IMR-90 (cell line): Measurements from ENCODE around the gene PGBD5. TPM values are rescaled to one million over a fixed set of nuclear protein-coding genes. Genes with fewer than 3 reads are reported as not detected.

Experiments used
- ATAC-seq: fragments of 200-7000 bp; cut with Tn5 transposase; 2 replicates; pipeline ENCODE4 v1.9.1; 2020; ENCODE audit warnings: low read depth, mild to moderate bottlenecking, moderate library complexity
- BruUV-seq: library from RNA; stranded (reverse); fragments of 400-500 nt; replicated peaks from 2 replicates; lab custom pipeline; 2021; lab: Mats Ljungman, UMichigan
- CTCF ChIA-PET: fragments of 300-600 bp; formaldehyde crosslinking; extraction: SDS; loops from one replicate; lab custom pipeline; 2021; ENCODE audit warnings: antibody characterized with exemption; lab: Yijun Ruan, JAX
- POLR2A ChIA-PET: fragments of 300-600 bp; sonication (Branson Sonifier 250); formaldehyde crosslinking; loops from one replicate; lab custom pipeline; 2022; ENCODE audit warnings: antibody characterized with exemption; ENCODE audit not compliant: unreplicated experiment; lab: Charles Lee
- DNase-seq: peaks from one replicate; pipeline ENCODE4 v3.0.0; 2013
- H2AFZ ChIP-seq: replicated peaks from 2 replicates; pipeline ENCODE3; 2013; ENCODE audit warnings: low read length, mild to moderate bottlenecking; ENCODE audit not compliant: poor library complexity
- H2AK5ac ChIP-seq: 2 replicates; pipeline ENCODE4 v1.6.1; 2013; ENCODE audit warnings: low read depth, low read length, inconsistent platforms
- H2AK9ac ChIP-seq: replicated peaks from 2 replicates; pipeline ENCODE3; 2013; ENCODE audit warnings: mild to moderate bottlenecking, low read depth, low read length, moderate library complexity; ENCODE audit not compliant: poor library complexity
- H2BK120ac ChIP-seq: 2 replicates; pipeline ENCODE4 v1.6.1; 2013; ENCODE audit warnings: low read depth, low read length, inconsistent platforms
- H2BK15ac ChIP-seq: 3 replicates; pipeline ENCODE4 v1.6.1; 2013; ENCODE audit warnings: low read depth, low read length, inconsistent platforms
- H2BK20ac ChIP-seq: 2 replicates; pipeline ENCODE4 v1.6.1; 2013; ENCODE audit warnings: low read depth, mild to moderate bottlenecking, inconsistent platforms, low read length, moderate library complexity
- H2BK5ac ChIP-seq: 2 replicates; pipeline ENCODE4 v1.6.1; 2013; ENCODE audit warnings: mild to moderate bottlenecking, low read depth, low read length, inconsistent platforms; ENCODE audit not compliant: poor library complexity, severe bottlenecking
- H3K14ac ChIP-seq: replicated peaks from 2 replicates; pipeline ENCODE4 v1.6.1; 2013; ENCODE audit warnings: low read depth, low read length, inconsistent platforms
- H3K18ac ChIP-seq: 2 replicates; pipeline ENCODE4 v1.6.1; 2013; ENCODE audit warnings: low read depth, low read length, control low read depth
- H3K23ac ChIP-seq: 2 replicates; pipeline ENCODE4 v1.6.1; 2013; ENCODE audit warnings: low read depth, low read length, inconsistent platforms
- H3K27ac ChIP-seq: 2 replicates; pipeline ENCODE4 v1.5.1; 2013; ENCODE audit warnings: mild to moderate bottlenecking, control low read depth, low read length; ENCODE audit not compliant: insufficient read depth
- H3K27me3 ChIP-seq: 2 replicates; pipeline ENCODE4 v1.6.1; 2013; ENCODE audit warnings: low read length; ENCODE audit not compliant: control insufficient read depth, insufficient read depth
- H3K36me3 ChIP-seq: 2 replicates; pipeline ENCODE4 v1.6.1; 2013; ENCODE audit warnings: low read length, mixed read lengths; ENCODE audit not compliant: control insufficient read depth, insufficient read depth
- H3K4ac ChIP-seq: 2 replicates; pipeline ENCODE4 v1.6.1; 2013; ENCODE audit warnings: low read depth, low read length, inconsistent platforms
- H3K4me1 ChIP-seq: 2 replicates; pipeline ENCODE4 v1.6.1; 2013; ENCODE audit warnings: low read length, mixed read lengths; ENCODE audit not compliant: control insufficient read depth, insufficient read depth
- H3K4me2 ChIP-seq: 2 replicates; pipeline ENCODE4 v1.6.1; 2013; ENCODE audit warnings: low read depth, mild to moderate bottlenecking, control low read depth, low read length, moderate library complexity
- H3K4me3 ChIP-seq: 2 replicates; pipeline ENCODE4 v1.5.1; 2013; ENCODE audit warnings: low read depth, mild to moderate bottlenecking, control low read depth, low read length, moderate library complexity; ENCODE audit not compliant: insufficient read depth
- H3K56ac ChIP-seq: 2 replicates; pipeline ENCODE4 v1.6.1; 2013; ENCODE audit warnings: low read length, inconsistent platforms; ENCODE audit not compliant: insufficient read depth; ENCODE audit errors: extremely low read depth
- H3K79me1 ChIP-seq, 2 experiments: 2 replicates each; pipeline ENCODE4 v1.6.1; 2013; ENCODE audit warnings: low read length in 2 of 2, inconsistent platforms in 1 of 2, low read depth in 1 of 2
- H3K9ac ChIP-seq: 2 replicates; pipeline ENCODE4 v1.6.1; 2013; ENCODE audit warnings: low read depth, low read length, control low read depth
- H3K9me1 ChIP-seq: 2 replicates; pipeline ENCODE4 v1.6.1; 2013; ENCODE audit warnings: low read length, inconsistent platforms; ENCODE audit not compliant: insufficient read depth
- H3K9me3 ChIP-seq: 2 replicates; pipeline ENCODE4 v1.6.1; 2013; ENCODE audit warnings: low read length; ENCODE audit not compliant: control insufficient read depth, insufficient read depth
- H4K20me1 ChIP-seq: 2 replicates; pipeline ENCODE4 v1.6.1; 2013; ENCODE audit warnings: low read length, inconsistent platforms; ENCODE audit not compliant: insufficient read depth
- H4K5ac ChIP-seq: 2 replicates; pipeline ENCODE4 v1.6.1; 2013; ENCODE audit warnings: mild to moderate bottlenecking, low read depth, low read length, control low read depth
- H4K8ac ChIP-seq, 2 experiments: 2 replicates each; pipeline ENCODE4 v1.6.1; 2013; ENCODE audit warnings: low read depth in 2 of 2, low read length in 2 of 2, control low read depth in 1 of 2, inconsistent platforms in 1 of 2
- H4K91ac ChIP-seq: 2 replicates; pipeline ENCODE4 v1.6.1; 2013; ENCODE audit warnings: low read depth, low read length, inconsistent platforms; ENCODE audit not compliant: insufficient read depth
- CEBPB ChIP-seq: IDR thresholded peaks from 2 replicates; pipeline ENCODE4 v1.6.1; 2012; ENCODE audit warnings: low read depth, low read length, improper control_type of control experiment
- CHD1 ChIP-seq: IDR thresholded peaks from 2 replicates; pipeline ENCODE4 v1.6.1; 2012; ENCODE audit warnings: low read depth, low read length, improper control_type of control experiment
- CTCF ChIP-seq: conservative IDR thresholded peaks from 2 replicates; pipeline ENCODE4 v1.5.1; 2012; ENCODE audit warnings: mild to moderate bottlenecking, low read depth, low read length, improper control_type of control experiment
- ELK1 ChIP-seq: fragments of 150-350 bp; IDR thresholded peaks from 2 replicates; pipeline ENCODE4 v1.6.1; 2016; ENCODE audit warnings: low read depth, mild to moderate bottlenecking, low read length, moderate library complexity, borderline replicate concordance
- FOS ChIP-seq: fragments of 150-350 bp; IDR thresholded peaks from 2 replicates; pipeline ENCODE4 v1.6.1; 2016; ENCODE audit warnings: low read depth, low read length
- MAFK ChIP-seq: IDR thresholded peaks from 2 replicates; pipeline ENCODE4 v1.6.1; 2012; ENCODE audit warnings: low read depth, low read length, improper control_type of control experiment
- NFE2L2 ChIP-seq: fragments of 150-350 bp; IDR thresholded peaks from 2 replicates; pipeline ENCODE4 v1.6.1; 2016; ENCODE audit warnings: low read depth, mild to moderate bottlenecking, low read length
- POLR2A ChIP-seq: IDR thresholded peaks from 2 replicates; pipeline ENCODE4 v1.6.1; 2012; ENCODE audit warnings: mild to moderate bottlenecking, low read depth, low read length
- RAD21 ChIP-seq: IDR thresholded peaks from 2 replicates; pipeline ENCODE4 v1.6.1; 2012; ENCODE audit warnings: low read length, improper control_type of control experiment
- RCOR1 ChIP-seq: IDR thresholded peaks from 2 replicates; pipeline ENCODE4 v1.6.1; 2012; ENCODE audit warnings: mild to moderate bottlenecking, low read length, improper control_type of control experiment; ENCODE audit not compliant: insufficient replicate concordance
- RFX5 ChIP-seq: IDR thresholded peaks from 2 replicates; pipeline ENCODE4 v1.8.0; 2012; ENCODE audit warnings: low read depth, mild to moderate bottlenecking, low read length, moderate library complexity
- SMC3 ChIP-seq: fragments of 150-350 bp; IDR thresholded peaks from 2 replicates; pipeline ENCODE4 v1.6.1; 2016; ENCODE audit warnings: low read depth, mild to moderate bottlenecking, antibody characterized with exemption, low read length, moderate library complexity
- USF2 ChIP-seq: fragments of 150-350 bp; IDR thresholded peaks from 2 replicates; pipeline ENCODE4 v1.6.1; 2017; ENCODE audit warnings: mild to moderate bottlenecking, antibody characterized with exemption, low read length, low read depth
- WGBS, 2 experiments: methylation state at CpG; one replicate each; pipeline versions ENCODE4 v1.1.5 to v1.1.7; 2013; ENCODE audit warnings: missing lambda C conversion rate in 2 of 2; ENCODE audit not compliant: insufficient read length in 1 of 2; ENCODE audit errors: extremely low coverage in 2 of 2; 5-methylcytosine and 5-hydroxymethylcytosine counted together
- dilution Hi-C: fragments of 300-500 bp; cut with HindIII; formaldehyde crosslinking; loops from one replicate; pipeline ENCODE4 v1.14.3; 2018; ENCODE audit warnings: low sequenced_read_pairs; ENCODE audit not compliant: unreplicated experiment
- in situ Hi-C: fragments of 300-500 bp; cut with MboI; formaldehyde crosslinking; loops from 3 replicates; pipeline ENCODE4 v1.14.3; 2019; ENCODE audit warnings: low sequenced_read_pairs, inconsistent platforms, mixed read lengths
- intact Hi-C: fragments of 100-400 bp; cut with micrococcal nuclease; formaldehyde crosslinking; loops from 2 replicates; pipeline ENCODE4 v1.10.0; 2022
- polyA plus RNA-seq, 3 experiments: library from polyadenylated mRNA; depleted of rRNA; stranded (reverse); fragments of >200 nt; gene quantifications; 2 replicates each; pipeline ENCODE4 v1.2.3, GENCODE V29; 2012; ENCODE audit warnings: low replicate concordance in 1 of 3
- total RNA-seq: library from RNA; depleted of rRNA; stranded (reverse); fragments of >200 nt; gene quantifications from 2 replicates; pipeline ENCODE4 v1.2.3, GENCODE V29; 2012

Gene PGBD5
- total and polyA plus RNA-seq, 2 of the 4 experiments (the other 2 are of a cell fraction), result 0.18 to 0.36 TPM

GRCh38 chr1:230356869-230357794 is 69.0 kb downstream of the PGBD5 start:
- H4K8ac ChIP-seq, result no peak overlapping the region
- H3K23ac ChIP-seq, result no peak overlapping the region
- peak overlapping the region; percentile 22 for H2AFZ ChIP-seq
- no peaks in the 10 kb centered on the region for H3K9me1 ChIP-seq
- H3K4me1 ChIP-seq, result peaks cover 5% of the 10 kb centered on the region; the same call in 1 of the 2 replicates
- H2BK20ac ChIP-seq, result no peak overlapping the region
- TF ChIP-seq SMC3 (no peak), MAFK (no peak), ELK1 (no peak), POLR2A (no peak), RAD21 (no peak), CHD1 (no peak), USF2 (no peak), RFX5 (no peak), NFE2L2 (no peak), FOS (no peak), CEBPB (no peak), CTCF (no peak), RCOR1 (no peak)
- BruUV-seq, result no TSS peak
- H4K91ac ChIP-seq, result no peak overlapping the region
- H3K56ac ChIP-seq, result no peak overlapping the region
- DNase-seq (no peak), ATAC-seq (no peak)
- dilution Hi-C loops (no loop called here), intact Hi-C loops (no loop called here), in situ Hi-C loops (no loop called here)
- no peak overlapping the region for H3K4me3 ChIP-seq
- no peak overlapping the region for H2BK15ac ChIP-seq
- no peaks in the 10 kb centered on the region for H3K9me3 ChIP-seq
- H3K4ac ChIP-seq, result no peak overlapping the region
- peak overlapping the region; percentile 33 for H2AK9ac ChIP-seq
- no peak overlapping the region for H3K18ac ChIP-seq
- H2AK5ac ChIP-seq, result no peak overlapping the region
- H3K27me3 ChIP-seq, result no peaks in the 10 kb centered on the region
- H4K20me1 ChIP-seq, result no peaks in the 10 kb centered on the region
- no peak overlapping the region for H4K5ac ChIP-seq
- H3K79me1 ChIP-seq, result no peaks in the 10 kb centered on the region
- ChIA-PET CTCF (no interaction called here), POLR2A (no interaction called here)
- no peaks in the 10 kb centered on the region for H3K36me3 ChIP-seq
- H3K9ac ChIP-seq, result no peak overlapping the region
- H2BK5ac ChIP-seq, result no peak overlapping the region
- no peak overlapping the region for H3K27ac ChIP-seq
- 81% methylated on average over 17 of the region's 47 CpGs; no CpG with 5 or more reads in 1 of the 2 experiments for WGBS, 2 experiments
- H3K4me2 ChIP-seq, result no peak overlapping the region
- no peak overlapping the region for H3K14ac ChIP-seq
- no peak overlapping the region for H2BK120ac ChIP-seq
